Neutrophil (primary cell): ENCODE measurements around the gene STK40.

Experiments used
- H3K27ac ChIP-seq: fragments of 200-600 bp; sonication (generic); 2 replicates; pipeline ENCODE4 v1.5.1; 2016; ENCODE audit warnings: mild to moderate bottlenecking, moderate library complexity
- H3K27me3 ChIP-seq: fragments of 200-600 bp; sonication (generic); 2 replicates; pipeline ENCODE4 v1.6.0; 2016; ENCODE audit warnings: mild to moderate bottlenecking
- H3K36me3 ChIP-seq: fragments of 200-600 bp; sonication (generic); 2 replicates; pipeline ENCODE4 v1.5.1; 2017
- H3K4me1 ChIP-seq, 2 experiments: fragments of 200-600 bp in 1 of 2; sonication (generic) in 1 of 2; 1 replicate in 1 of 2; 2 replicates in 1 of 2; pipeline versions ENCODE4 v1.5.1 to v1.6.1; 2013 to 2016; ENCODE audit warnings: low read depth in 1 of 2, low read length in 1 of 2, mild to moderate bottlenecking in 1 of 2, moderate library complexity in 1 of 2; ENCODE audit not compliant: control insufficient read depth in 1 of 2, insufficient read depth in 1 of 2
- H3K4me3 ChIP-seq, 2 experiments: fragments of 200-600 bp in 1 of 2; sonication (generic) in 1 of 2; 1 replicate in 1 of 2; 2 replicates in 1 of 2; pipeline ENCODE4 v1.5.1; 2013 to 2016; ENCODE audit warnings: low read depth in 1 of 2, low read length in 1 of 2, mild to moderate bottlenecking in 1 of 2, moderate library complexity in 1 of 2
- H3K9me3 ChIP-seq: fragments of 200-600 bp; sonication (generic); 2 replicates; pipeline ENCODE4 v1.5.1; 2016
- CTCF ChIP-seq: fragments of 200-600 bp; sonication (generic); IDR thresholded peaks from 2 replicates; pipeline ENCODE4 v1.5.1; 2016; ENCODE audit warnings: antibody characterized with exemption

STK40 gene

GRCh38 chr1:36381405-36381804 lies 4.3 kb downstream of the STK40 start:
- H3K4me3 ChIP-seq: no peak overlapping the region
- peaks cover 36% of the 10 kb centered on the region for H3K36me3 ChIP-seq
- no peak for TF ChIP-seq CTCF
- peak overlapping the region; percentile 97 for H3K27ac ChIP-seq
- no peaks in the 10 kb centered on the region for H3K27me3 ChIP-seq
- peaks cover 75 to 83% of the 10 kb centered on the region in 2 experiments for H3K4me1 ChIP-seq
- H3K9me3 ChIP-seq: no peaks in the 10 kb centered on the region

GRCh38 chr1:36380782-36381181 lies 4.9 kb downstream of the STK40 start:
- TF ChIP-seq CTCF: no peak
- peaks cover 36% of the 10 kb centered on the region for H3K36me3 ChIP-seq
- H3K4me1 ChIP-seq: peaks cover 82 to 90% of the 10 kb centered on the region in 2 experiments
- no peaks in the 10 kb centered on the region for H3K9me3 ChIP-seq
- H3K27me3 ChIP-seq: no peaks in the 10 kb centered on the region
- peak overlapping the region; percentile 97 for H3K27ac ChIP-seq
- H3K4me3 ChIP-seq: no peak overlapping the region

- Histone ChIP-seq H3K27ac (peak overlapping the region; percentile 97), H3K9me3 (no peaks in the 10 kb centered on the region), H3K27me3 (no peaks in the 10 kb centered on the region), H3K36me3 (peaks cover 36% of the 10 kb centered on the region), H3K4me3 (no peak overlapping the region), H3K4me1 (peaks cover 88 to 96% of the 10 kb centered on the region in 2 experiments)
- TF ChIP-seq CTCF: no peak
Measured at GRCh38 chr1:36380143-36380619, 5.5 kb downstream of the STK40 start.

GRCh38 chr1:36377791-36378492 lies 7.8 kb downstream of the STK40 start:
- no peaks in the 10 kb centered on the region for H3K9me3 ChIP-seq
- H3K27me3 ChIP-seq: no peaks in the 10 kb centered on the region
- H3K27ac ChIP-seq: peak overlapping the region; percentile 97

GRCh38 chr1:36372617-36373016 lies 13.1 kb downstream of the STK40 start:
- peak overlapping the region; percentile 97 for H3K27ac ChIP-seq
- H3K27me3 ChIP-seq: no peaks in the 10 kb centered on the region
- H3K36me3 ChIP-seq: peaks cover 32% of the 10 kb centered on the region
- no peaks in the 10 kb centered on the region for H3K9me3 ChIP-seq
- TF ChIP-seq CTCF: no peak
- H3K4me1 ChIP-seq: peaks cover 99 to 100% of the 10 kb centered on the region in 2 experiments
- H3K4me3 ChIP-seq: peak overlapping the region; percentile 56 to 59

More at GRCh38 chr1:36377791-36378492, 7.8 kb downstream of the STK40 start:
- Histone ChIP-seq H3K36me3 (peaks cover 32% of the 10 kb centered on the region), H3K4me1 (peaks cover 91 to 98% of the 10 kb centered on the region in 2 experiments), H3K4me3 (peak overlapping the region; percentile 1 to 38)
- peak; percentile 24 for TF ChIP-seq CTCF
